Fibroblast of the conjunctiva (primary cell): Measurements from ENCODE around the gene AQR.
"Not testable (repeated sequence)": the region's sequence is repeated elsewhere in the genome, so short reads cannot be mapped to it uniquely, and the experiment has no call there.

Source experiments
- DNase-seq: peaks from one replicate; pipeline ENCODE4 v3.0.0-alpha.2; 2010; ENCODE audit warnings: low read depth

The AQR gene

GRCh38 chr15:34813446-34814190 lies 155.9 kb downstream of the AQR start:
- no peak for DNase-seq

DNA sequence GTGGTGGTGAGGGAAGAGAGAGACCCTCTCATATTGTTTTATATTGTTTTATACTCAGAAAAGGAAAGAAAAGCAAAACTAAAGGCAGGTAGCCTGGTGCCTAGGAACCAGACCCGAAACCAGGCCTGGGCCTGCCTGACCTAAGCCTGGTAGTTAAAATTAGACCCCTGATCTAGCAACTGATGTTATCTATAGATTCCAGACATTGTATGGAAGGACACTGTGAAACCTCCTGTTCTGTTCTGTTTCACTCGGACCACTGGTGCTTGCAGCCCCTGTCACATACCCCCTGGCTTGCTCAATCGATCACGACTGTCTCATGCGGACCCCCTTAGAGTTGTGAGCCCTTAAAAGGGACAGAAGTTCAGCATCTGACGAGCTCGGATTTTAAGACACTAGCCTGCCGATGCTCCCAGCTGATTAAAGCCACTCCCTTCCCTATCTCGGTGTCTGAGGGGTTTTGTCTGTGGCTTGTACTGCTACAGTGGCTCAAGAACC lies 156.6 kb downstream of the AQR start:
- DNase-seq = not testable (repeated sequence)

DNA sequence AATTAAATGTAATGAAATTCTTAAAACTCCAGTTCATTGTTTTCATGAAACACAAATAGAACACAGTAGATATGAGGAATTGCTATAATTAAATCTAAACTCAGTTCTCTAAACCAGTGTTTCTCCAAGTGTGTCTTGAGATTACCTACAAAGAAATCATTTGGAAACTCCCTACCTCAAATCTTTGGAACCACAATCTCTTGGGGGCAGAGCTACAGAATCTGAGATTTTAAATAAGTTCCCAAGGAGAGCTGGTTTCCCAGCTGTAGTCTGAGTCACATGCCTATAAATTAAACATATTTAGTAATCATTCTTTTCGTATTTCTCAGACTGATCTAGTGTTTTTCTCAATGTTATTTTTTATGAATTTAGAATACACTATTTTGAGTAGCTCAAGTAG lies 157.2 kb downstream of the AQR start:
- no peak for DNase-seq

DNA sequence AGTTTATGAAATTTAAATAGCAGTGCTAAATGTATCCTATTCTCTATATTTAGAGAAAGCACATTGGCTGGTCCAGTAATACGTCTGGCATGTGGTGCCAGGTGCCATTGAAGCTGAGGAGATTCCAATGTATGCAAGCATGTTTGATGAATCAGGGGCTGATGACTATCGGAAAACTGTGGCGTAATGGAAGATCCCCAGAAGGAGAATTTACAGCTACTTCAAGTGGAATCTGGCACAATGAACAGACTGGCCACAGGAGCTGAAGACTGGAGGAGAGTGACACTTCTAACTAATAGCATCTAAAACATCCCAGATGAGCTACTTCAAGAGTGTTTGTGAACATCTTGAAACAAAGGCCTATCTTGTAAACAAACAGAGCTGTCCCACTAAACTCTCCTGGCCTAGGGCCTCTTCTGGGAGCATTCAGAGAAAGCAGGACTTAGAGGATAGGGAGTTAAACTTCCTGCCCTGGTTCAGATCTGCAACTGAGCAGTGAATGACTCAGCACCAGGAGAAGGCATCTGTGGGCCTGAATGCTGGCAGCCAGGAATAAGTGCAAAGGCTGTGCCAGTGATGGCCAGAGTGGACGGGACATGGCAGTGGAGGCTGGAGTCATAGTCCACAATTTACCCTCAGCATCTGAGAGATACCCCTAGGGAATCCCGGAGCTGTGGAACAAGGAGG lies 159.0 kb downstream of the AQR start:
- peak; percentile 71 for DNase-seq

GRCh38 chr15:34809186-34809585 lies 160.4 kb downstream of the AQR start:
- no peak for DNase-seq

- no peak for DNase-seq
These were observed 161.5 kb downstream of the AQR start for GRCh38 chr15:34808016-34808415.

DNA sequence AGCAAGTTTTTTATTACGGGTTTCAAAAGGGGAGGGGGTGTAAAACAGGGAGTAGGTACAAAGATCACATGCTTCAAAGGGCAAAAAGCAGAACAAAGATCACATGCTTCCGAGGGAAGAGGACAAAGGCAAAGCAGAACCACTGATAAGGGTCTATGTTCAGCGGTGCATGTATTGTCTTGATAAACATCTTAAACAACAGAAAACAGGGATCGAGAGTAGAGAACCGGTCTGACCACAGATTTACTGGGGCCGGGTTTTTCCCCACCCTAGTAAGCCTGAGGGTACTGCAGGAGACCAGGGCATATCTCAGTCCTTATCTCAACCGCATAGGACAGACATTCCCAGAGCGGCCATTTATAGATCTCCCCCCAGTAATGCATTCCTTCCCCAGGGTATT lies 162.3 kb downstream of the AQR start:
- DNase-seq = not testable (repeated sequence)

DNA sequence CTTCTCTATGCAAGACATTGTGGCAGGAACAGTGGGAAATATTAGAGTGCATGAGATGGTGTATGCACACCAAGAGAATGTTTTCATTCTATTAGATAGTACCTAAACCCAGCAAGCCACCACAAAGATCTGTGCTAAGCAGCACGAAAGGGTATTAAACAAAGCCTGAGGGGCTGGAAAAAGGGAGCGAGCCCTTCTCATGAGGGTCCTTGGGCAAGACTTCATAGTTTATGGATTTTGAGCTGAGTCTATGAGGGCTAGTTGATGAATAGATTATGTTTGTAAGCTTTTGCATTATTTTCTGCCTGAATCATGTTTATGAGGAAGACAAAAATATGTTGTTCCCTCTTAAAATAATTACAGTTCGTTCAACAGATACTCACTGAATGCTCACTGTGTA lies 164.8 kb downstream of the AQR start:
- no peak for DNase-seq

DNA sequence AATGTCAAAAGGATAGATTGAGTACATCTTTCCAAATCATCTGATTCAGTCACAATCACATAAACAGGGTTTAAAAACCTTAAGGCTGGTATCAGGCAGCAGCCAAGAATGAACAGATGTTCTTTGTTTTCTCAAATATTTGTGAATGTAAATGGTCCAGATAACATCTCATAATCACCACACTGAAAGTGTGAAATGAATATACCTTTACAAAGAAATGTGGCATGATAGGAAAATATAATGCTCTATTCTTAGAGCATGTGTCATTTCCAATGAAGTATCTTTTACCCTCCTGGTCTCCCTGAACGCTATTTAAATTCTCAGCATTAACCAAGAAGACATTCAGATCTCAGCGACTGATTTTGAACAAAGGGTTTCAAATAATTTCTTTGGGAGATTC lies 165.4 kb downstream of the AQR start:
- DNase-seq = no peak

DNA sequence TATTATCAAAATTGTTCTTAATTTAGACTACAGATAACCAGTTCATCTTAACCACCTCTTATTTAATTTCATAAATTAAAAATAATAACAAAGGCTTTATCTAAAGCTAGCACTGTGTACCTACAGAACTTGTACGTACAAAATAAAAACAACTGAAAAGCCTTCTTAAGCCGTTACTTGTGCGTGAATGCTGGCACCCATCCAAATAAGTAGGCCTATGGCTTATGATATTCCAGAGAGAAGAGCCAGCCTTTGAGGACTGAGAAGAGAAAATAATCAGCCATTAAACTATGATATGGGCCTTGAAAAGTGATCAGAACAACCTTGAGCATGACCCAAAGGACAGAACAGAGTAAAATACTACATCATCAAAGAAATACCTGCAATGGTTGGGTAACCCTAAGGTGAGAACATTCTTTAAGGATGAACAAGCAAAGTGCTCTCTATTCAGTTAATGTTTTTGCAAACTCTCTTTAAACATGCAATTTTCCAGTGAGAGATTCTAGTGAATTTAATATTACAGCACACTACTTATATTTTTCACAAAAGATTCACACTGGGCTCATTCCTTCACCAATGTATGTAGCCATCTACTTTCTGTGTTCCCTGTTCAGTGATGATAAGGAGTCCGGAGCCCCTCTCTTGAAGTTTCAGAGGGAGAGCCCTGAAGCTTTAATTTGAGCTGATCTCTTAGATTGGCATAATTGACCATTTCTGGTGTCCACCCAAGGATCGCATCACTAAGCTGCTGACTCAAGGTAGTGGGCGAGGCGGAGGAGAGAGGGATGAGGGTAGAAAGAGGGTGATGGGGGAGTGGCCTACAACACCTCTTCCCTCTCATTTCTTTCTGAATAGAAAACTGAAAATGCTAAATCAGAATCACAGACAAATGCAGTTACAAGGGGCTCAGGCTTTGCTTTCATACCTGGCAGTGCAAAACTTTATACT lies 166.5 kb downstream of the AQR start:
- DNase-seq = no peak

DNA sequence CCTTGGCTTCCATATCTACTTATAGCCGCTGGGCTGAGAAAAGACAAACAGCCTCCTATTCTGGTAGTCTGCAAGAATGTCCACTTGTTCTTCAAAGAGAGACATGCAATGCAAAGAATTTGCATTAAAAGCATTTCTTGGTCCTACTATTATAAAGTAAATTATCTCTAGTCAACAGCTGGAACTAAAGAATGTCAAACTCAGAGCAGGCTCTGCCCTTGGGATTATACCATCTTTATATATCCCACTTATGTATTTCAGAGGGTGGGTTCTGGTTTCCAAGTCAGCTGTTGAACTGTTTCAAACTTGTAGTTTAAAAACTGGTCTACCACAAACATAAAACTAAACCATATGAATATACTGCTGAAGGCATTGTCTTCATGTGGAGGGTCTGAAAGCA lies 167.2 kb downstream of the AQR start:
- no peak for DNase-seq
